ENCODE results near the gene ADGRD1.

ADGRD1 gene

GRCh38 chr12:131176926-131177325 is 223.2 kb downstream of the ADGRD1 start:
- no peak for DNase-seq

GRCh38 chr12:131177599-131177998 is 223.9 kb downstream of the ADGRD1 start:
- DNase-seq: no peak

- DNase-seq: no peak
Measured at GRCh38 chr12:131187602-131188001, 233.9 kb downstream of the ADGRD1 start.

GRCh38 chr12:131188131-131189050 is 234.7 kb downstream of the ADGRD1 start:
- no peak for DNase-seq

- no peak for DNase-seq
Measured at GRCh38 chr12:131189781-131190180, 236.1 kb downstream of the ADGRD1 start.

- DNase-seq: no peak
Measured at GRCh38 chr12:131190965-131191364, 237.3 kb downstream of the ADGRD1 start.
